Medulla oblongata (tissue), 1 donor: ENCODE measurements around the gene GNB2.
A peak's percentile ranks its signal among the peaks of the same experiment; 100 is the strongest.

Source experiments
- DNase-seq: peaks from one replicate; pipeline ENCODE4 v3.0.0-alpha.2; 2015; ENCODE audit errors: extremely low spot score

Gene GNB2

GRCh38 chr7:100680576-100681271 is 7.2 kb downstream of the GNB2 start:
- DNase-seq: no peak

DNA sequence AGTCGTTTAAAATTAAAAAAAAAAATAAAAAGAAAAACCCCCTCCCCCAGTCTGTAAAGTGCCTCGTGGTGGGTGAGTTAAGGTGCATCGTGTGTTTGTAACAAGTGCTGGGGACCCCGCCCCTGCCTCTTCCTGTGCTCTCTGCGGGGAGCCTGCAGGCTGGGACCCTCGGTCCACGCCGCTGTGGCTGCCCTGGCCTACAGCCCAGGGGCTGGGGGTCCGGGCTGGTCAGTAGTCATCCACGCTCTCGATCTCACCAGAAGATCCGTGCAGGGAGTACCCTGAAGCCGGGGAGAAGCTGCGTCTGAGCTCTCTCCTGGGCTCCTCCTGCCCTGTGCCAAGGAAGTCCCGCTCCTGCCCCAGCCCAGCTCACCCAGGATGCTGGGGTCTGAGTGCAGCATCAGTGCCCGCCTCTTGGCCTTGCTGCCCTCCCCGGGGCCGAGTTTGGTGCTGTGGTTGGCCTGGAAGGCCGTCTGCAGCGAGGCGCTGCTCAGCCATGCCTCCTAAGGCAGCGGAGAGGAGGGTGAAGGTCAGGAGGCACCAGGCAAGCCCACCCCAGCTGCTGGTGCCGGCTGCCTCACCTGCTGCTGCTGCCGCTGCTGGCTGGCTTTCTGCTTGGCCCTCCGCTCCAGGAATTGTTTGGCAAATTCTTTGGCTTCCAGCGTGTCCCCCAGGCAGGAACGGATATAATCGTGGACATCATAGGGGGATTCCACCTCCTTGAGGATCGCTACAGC is 8.1 kb downstream of the GNB2 start:
- DNase-seq: no peak

DNA sequence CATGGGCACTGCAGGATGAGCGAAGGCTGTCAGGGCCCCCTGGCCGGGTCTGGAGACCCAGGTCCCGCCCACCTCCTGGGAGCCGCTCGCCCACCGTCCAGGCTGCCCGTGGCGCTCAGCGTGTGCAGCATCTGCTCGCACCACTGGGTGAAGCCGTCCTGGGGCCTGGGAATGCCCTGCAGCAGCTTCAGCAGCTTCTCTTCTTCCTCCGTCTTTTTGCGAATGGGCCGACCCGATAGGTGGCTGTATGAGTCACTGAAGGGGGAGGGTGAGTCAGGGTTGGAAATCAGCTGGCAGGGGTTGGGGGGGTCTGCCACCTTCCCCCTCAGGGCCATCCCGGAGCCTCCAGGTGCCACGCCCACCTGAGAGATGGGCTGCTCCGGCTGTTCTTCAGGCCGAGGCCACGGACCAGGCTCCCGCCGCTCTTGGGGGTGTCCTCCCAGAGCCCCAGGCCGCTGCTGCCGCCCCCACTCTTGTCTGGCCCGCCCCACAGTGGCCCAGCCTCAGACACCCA is 8.7 kb downstream of the GNB2 start:
- no peak for DNase-seq

GRCh38 chr7:100682991-100683658 is 9.6 kb downstream of the GNB2 start:
- DNase-seq: no peak

GRCh38 chr7:100683659-100684533 is 10.4 kb downstream of the GNB2 start:
- no peak for DNase-seq

- no peak for DNase-seq
Measured at GRCh38 chr7:100684534-100685042, 11.0 kb downstream of the GNB2 start.

GRCh38 chr7:100685049-100685605 is 11.6 kb downstream of the GNB2 start:
- no peak for DNase-seq

GRCh38 chr7:100685631-100686145 is 12.1 kb downstream of the GNB2 start:
- DNase-seq: no peak

DNA sequence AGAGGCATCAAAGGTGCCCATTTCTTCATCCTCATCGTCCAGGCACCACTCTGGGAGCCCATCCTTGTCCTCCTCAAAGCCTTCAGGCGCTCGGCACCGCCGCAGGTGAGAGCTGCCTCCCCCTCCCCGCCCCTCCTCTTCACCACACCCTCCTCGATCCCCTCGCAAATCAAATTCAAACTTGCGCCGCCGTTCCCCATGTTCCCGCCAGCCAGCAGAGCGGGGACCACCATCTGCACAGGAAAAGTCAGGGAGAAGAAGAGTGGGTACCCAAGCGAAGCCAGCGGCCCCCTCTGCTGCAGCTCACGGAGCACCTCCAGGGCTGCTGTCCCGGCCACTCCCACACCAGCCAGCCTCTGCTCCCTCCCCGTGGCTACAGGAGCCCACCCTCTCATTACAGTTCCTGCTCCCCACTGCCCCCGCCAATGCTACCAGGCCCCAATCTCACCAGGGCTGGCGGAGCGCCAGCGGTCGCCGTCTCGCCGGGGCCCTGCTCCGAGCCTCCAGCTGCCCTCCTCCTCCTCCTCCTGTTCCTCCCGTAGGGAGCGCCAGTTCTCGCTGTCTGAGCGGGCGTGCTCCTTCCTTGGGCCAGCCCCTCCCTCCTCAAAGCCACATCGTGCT is 12.8 kb downstream of the GNB2 start:
- DNase-seq: no peak

DNA sequence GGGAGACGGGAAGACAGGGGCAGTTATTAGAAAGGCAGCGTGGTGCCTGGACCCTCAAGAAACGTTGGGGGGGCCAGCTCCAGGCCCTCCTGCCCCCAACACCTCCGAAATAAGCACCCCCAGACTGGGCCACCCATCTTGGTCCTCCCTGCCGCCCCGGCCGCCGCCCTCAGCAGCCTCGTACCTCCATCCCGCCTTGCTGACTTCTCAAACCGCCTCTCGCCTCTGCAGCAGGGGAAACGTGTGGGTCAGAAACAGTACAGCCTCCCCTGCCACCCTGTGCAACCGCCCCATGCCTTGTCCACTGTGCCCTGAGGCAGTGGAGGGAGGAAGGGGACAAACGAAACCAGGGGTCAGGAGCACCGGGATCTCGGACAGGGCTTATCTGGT is 13.3 kb downstream of the GNB2 start:
- DNase-seq: no peak

- DNase-seq: no peak
Measured at GRCh38 chr7:100687261-100687660, 13.7 kb downstream of the GNB2 start.

GRCh38 chr7:100687751-100688300 is 14.3 kb downstream of the GNB2 start:
- no peak for DNase-seq

GRCh38 chr7:100688326-100688860 is 14.9 kb downstream of the GNB2 start:
- DNase-seq: no peak

DNA sequence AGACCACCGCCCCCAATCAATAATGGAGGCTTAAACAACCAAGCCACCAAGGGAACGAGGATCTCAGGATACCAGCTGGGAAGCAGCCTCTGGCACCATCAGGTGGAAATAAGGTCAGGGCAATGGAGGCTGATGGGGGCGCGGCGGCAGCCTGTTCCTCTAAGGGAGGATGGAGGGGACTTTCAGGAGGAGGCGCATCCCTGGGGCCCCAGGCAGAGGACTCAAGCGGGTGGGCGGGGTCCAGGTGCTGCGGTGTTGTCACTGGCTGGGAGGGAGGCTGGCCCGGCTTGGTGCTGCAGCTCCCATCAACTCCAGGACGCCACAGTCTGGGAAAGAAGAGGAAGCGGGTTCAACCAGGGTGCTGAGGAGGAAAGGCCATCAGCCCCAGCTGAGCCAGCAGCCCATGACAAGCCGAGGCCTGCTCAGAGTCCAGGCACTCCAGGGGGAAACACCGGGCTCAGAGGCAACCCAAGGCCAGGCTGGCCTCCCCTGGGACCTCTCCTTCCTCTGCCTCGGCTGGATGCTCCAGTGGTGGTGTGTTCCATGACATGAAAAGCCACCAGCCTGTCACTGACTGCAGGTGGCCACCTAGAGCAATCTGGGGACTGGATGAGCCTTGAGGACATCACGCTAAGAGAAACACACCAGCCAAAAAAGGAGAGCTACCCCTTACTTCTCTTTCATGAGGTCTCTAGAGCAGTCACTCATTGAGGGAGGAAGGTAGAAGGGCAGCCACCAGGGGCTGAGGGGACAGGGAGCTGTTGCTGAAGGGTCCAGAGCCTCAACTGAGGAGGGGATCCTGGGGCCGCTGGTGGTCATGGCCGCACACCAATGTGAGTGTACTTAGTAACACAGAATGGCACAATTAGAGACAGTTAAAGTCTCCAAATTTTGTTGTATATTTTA is 15.9 kb downstream of the GNB2 start:
- no peak for DNase-seq

DNA sequence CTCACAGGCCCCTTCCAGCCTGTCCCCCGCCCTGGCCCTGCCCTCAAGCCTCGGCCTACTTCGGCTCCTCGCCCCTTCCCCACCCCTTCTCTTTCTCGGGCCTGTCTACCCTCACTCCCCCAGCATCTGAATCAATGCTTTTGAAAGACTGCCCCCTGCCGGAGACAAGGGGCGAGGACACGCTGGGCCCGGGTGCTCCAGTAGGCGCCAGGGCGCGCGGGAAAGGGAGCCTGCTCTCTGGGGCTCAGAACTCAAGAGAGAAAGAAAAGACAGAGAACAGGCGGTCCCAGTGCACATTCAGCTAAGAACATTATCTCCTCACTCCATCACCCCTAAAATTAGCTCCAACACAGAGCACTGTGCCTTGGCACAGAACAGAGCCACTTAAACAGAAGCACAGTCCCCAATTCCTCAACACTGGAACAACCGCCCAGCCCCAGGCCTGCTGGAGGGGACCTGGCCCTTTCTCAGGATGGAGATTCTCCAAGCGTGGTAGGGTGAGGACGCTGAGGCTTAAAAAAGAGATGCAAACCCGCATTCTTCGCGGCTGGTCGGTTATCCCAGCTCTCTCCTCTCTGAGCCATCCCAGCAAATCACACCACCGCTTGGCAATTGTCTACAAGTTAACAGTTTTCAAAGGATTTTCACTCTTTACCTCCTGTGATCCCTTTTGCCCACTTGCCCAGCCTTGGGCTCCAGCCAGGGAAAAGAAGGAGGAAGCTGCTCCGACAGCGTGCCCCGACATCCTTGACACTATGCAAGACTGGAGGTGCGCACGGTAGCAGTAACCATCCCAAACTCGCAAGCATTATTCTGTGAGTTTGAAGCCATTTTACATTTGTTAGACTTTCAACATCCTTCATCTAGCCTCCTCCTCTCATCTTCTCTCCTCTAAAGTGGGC is 18.4 kb downstream of the GNB2 start:
- DNase-seq: peak; percentile 90

DNA sequence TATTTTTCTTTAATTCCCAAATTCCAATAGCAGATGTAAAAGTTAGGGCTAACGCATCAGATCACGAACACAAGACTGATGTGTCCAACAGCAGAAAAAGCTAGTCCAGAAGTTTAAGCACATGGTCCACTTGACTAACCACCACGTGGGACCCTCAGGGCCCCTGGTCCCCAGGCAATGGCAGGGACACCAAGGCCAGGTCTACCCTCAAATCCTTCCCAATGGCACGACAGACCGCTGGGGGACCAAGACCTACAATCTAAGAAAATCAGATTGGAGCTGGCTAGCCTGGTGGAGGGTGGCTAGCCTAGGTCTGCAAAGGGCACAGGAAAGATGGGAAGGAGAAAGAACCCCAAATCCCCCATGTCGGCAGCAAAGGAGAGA is 19.0 kb downstream of the GNB2 start:
- no peak for DNase-seq

DNA sequence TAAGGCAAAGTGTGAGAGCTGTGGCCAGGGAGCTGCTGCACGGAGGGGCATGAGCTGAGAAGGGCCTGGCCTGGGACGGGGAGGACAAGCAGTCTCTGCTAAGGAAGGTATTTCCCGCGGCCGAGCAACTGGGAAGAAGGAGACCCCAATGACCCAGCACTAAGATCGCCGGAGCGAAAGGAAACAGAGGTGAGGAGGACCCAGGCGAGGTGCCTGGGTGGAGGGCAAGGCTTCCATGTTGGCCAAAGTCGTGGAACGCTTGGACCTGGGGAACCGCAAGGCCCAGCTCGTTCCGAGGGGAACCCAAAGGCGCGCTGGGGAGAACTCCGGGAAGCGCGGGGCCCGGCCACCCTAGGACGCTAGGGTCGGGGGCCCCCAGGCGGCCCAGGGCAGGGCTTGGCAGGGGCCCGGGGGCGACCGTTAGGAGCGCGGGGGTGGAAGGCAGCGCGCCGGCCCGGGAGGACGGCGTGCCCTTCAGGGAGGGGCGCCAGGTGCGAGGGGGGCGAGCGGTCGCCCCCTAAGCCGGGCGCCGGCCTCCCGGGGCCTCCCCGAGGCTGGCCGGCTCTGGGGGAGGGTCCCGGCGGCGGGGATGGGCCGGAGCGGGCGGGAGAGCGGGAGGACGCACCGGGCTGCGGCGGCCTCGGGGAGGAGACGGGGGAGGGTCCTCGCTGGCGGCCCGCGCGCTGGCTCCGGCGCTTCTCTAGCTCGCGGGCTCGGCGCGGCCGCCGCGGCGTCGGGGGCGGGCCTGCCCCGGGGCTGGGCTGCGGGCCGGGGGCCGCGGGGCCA is 20.0 kb downstream of the GNB2 start:
- DNase-seq: no peak
